Measurements from ENCODE around the gene CACUL1. TPM values are rescaled to one million over a fixed set of nuclear protein-coding genes. Genes with fewer than 3 reads are reported as not detected.

Gene CACUL1
- total and polyA plus RNA-seq, 9 of the 15 experiments (the other 6 are each of a cell fraction or from before 2014, with no cell fraction given) = 4.5 to 17.1 (median 13.5) TPM

DNA sequence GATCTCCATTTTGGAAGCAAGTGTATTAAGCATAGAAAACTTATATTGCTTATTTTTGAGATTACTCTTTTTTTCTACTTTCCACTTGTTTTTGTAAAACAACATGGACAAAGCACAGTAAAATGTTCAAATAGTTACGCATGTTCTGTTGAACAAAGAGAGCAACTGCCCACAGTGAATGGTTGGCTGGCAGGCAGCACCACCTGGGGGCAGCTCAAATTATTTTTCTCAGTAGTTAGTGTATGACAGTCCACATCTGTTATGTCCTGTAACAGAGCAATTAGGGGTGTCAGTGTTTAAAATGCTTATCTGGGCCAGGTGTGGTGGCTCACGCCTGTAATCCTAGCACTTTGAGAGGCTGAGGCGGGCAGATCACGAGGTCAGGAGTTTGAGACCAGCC lies 46.1 kb upstream of the CACUL1 start (continued):
- no peak for TF ChIP-seq NKRF (IDR thresholded peaks at IDR 0.05; ENCODE audit: borderline replicate concordance)
- no peak for TF ChIP-seq ARID3B (CRISPR knock-in tag; IDR thresholded peaks at IDR 0.05; ENCODE audit: borderline replicate concordance)
- no peak for TF ChIP-seq DLX4 (CRISPR knock-in tag; IDR thresholded peaks at IDR 0.05)
- TF ChIP-seq, protein P1, sequence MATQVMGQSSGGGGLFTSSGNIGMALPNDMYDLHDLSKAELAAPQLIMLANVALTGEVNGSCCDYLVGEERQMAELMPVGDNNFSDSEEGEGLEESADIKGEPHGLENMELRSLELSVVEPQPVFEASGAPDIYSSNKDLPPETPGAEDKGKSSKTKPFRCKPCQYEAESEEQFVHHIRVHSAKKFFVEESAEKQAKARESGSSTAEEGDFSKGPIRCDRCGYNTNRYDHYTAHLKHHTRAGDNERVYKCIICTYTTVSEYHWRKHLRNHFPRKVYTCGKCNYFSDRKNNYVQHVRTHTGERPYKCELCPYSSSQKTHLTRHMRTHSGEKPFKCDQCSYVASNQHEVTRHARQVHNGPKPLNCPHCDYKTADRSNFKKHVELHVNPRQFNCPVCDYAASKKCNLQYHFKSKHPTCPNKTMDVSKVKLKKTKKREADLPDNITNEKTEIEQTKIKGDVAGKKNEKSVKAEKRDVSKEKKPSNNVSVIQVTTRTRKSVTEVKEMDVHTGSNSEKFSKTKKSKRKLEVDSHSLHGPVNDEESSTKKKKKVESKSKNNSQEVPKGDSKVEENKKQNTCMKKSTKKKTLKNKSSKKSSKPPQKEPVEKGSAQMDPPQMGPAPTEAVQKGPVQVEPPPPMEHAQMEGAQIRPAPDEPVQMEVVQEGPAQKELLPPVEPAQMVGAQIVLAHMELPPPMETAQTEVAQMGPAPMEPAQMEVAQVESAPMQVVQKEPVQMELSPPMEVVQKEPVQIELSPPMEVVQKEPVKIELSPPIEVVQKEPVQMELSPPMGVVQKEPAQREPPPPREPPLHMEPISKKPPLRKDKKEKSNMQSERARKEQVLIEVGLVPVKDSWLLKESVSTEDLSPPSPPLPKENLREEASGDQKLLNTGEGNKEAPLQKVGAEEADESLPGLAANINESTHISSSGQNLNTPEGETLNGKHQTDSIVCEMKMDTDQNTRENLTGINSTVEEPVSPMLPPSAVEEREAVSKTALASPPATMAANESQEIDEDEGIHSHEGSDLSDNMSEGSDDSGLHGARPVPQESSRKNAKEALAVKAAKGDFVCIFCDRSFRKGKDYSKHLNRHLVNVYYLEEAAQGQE (IDR thresholded peaks at IDR 0.05; ENCODE audit: borderline replicate concordance) = peak; percentile 79
- TF ChIP-seq, protein P1 (CRISPR knock-in tag; IDR thresholded peaks at IDR 0.05; ENCODE audit: low read depth) = no peak
- no peak for TF ChIP-seq ELF2 (CRISPR knock-in tag; IDR thresholded peaks at IDR 0.05)
- TF ChIP-seq, protein P2, sequence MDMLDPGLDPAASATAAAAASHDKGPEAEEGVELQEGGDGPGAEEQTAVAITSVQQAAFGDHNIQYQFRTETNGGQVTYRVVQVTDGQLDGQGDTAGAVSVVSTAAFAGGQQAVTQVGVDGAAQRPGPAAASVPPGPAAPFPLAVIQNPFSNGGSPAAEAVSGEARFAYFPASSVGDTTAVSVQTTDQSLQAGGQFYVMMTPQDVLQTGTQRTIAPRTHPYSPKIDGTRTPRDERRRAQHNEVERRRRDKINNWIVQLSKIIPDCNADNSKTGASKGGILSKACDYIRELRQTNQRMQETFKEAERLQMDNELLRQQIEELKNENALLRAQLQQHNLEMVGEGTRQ (CRISPR knock-in tag; IDR thresholded peaks at IDR 0.05) = no peak
- peak; percentile 35; the same call in 1 of the 2 replicates for TF ChIP-seq STAG1 (CRISPR knock-in tag; IDR thresholded peaks at IDR 0.05; ENCODE audit: borderline replicate concordance)
- TF ChIP-seq DMBX1 (CRISPR knock-in tag; IDR thresholded peaks at IDR 0.05; ENCODE audit: borderline replicate concordance) = no peak
- TF ChIP-seq SMC3 (conservative IDR thresholded peaks at IDR 0.05; ENCODE audit: insufficient read depth, low read depth, low read length) = peak; percentile 54
- peak; percentile 50; the same call in 1 of the 2 replicates for TF ChIP-seq DEAF1 (CRISPR knock-in tag; IDR thresholded peaks at IDR 0.05)

All from K562 (cell line).